ENCODE measurements around the gene ELFN1.

ELFN1 gene

DNA sequence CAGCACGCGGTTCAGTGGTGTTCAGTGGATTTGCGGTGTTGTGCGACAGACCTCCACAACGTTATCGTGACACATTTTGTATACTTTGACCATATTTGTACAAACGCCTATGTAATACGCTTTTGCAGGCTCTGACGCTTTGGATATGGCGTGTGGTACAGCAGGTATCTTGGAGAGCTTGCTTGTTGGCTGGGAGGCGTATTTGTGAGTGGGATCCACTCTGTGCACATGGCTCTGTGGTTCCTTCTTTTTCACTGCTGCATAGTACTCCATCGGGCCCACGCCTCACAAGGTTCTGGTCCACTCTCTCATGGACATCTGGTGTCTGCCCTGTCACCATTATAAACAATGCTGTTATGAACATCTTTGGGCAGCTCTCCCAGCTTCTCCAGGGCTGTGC, 53.2 kb downstream of the ELFN1 start:
- TF ChIP-seq, protein P1, sequence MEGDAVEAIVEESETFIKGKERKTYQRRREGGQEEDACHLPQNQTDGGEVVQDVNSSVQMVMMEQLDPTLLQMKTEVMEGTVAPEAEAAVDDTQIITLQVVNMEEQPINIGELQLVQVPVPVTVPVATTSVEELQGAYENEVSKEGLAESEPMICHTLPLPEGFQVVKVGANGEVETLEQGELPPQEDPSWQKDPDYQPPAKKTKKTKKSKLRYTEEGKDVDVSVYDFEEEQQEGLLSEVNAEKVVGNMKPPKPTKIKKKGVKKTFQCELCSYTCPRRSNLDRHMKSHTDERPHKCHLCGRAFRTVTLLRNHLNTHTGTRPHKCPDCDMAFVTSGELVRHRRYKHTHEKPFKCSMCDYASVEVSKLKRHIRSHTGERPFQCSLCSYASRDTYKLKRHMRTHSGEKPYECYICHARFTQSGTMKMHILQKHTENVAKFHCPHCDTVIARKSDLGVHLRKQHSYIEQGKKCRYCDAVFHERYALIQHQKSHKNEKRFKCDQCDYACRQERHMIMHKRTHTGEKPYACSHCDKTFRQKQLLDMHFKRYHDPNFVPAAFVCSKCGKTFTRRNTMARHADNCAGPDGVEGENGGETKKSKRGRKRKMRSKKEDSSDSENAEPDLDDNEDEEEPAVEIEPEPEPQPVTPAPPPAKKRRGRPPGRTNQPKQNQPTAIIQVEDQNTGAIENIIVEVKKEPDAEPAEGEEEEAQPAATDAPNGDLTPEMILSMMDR (IDR thresholded peaks at IDR 0.05; ENCODE audit: borderline replicate concordance, control extremely low read depth, extremely low read depth, insufficient read depth, missing control alignments) = no peak
- no peak for DNase-seq (ENCODE audit: low spot score)
- in situ Hi-C loops (cut with MboI; ENCODE audit: low sequenced_read_pairs, unreplicated experiment) = no loop called here

- TF ChIP-seq, protein P1 (IDR thresholded peaks at IDR 0.05; ENCODE audit: borderline replicate concordance, control extremely low read depth, extremely low read depth, insufficient read depth, missing control alignments) = no peak
- DNase-seq (ENCODE audit: low spot score) = no peak
- in situ Hi-C loops (cut with MboI; ENCODE audit: low sequenced_read_pairs, unreplicated experiment) = no loop called here
These were observed 54.2 kb downstream of the ELFN1 start for GRCh38 chr7:1724118-1724910.

DNA sequence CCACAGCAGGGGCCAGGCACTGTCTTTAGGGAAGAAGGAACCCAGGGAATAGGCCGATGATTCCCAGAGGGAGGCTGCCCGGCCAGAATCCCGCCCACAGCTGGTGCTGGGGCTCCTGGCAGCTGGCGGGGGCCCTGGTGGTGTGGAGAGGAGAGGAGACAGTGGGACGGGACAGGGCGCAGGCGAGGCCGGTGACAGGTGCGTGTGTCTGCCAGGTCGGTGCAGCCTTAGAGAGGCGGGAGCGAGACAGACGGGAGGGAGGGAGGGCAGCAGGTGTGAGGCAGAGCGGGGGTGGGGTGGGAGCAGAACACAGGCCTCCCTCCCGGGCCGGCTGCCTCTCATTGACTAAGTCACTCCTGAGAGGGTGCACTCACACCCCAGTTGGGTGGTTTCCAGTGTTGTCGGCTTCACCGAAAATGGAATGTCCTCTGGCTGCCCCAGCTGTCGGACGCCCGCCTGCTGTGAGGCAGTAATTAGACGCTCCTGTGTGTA, 55.2 kb downstream of the ELFN1 start:
- TF ChIP-seq, protein P1 (IDR thresholded peaks at IDR 0.05; ENCODE audit: borderline replicate concordance, control extremely low read depth, extremely low read depth, insufficient read depth, missing control alignments) = no peak
- in situ Hi-C loops (cut with MboI; ENCODE audit: low sequenced_read_pairs, unreplicated experiment) = no loop called here
- no peak for DNase-seq (ENCODE audit: low spot score)

DNA sequence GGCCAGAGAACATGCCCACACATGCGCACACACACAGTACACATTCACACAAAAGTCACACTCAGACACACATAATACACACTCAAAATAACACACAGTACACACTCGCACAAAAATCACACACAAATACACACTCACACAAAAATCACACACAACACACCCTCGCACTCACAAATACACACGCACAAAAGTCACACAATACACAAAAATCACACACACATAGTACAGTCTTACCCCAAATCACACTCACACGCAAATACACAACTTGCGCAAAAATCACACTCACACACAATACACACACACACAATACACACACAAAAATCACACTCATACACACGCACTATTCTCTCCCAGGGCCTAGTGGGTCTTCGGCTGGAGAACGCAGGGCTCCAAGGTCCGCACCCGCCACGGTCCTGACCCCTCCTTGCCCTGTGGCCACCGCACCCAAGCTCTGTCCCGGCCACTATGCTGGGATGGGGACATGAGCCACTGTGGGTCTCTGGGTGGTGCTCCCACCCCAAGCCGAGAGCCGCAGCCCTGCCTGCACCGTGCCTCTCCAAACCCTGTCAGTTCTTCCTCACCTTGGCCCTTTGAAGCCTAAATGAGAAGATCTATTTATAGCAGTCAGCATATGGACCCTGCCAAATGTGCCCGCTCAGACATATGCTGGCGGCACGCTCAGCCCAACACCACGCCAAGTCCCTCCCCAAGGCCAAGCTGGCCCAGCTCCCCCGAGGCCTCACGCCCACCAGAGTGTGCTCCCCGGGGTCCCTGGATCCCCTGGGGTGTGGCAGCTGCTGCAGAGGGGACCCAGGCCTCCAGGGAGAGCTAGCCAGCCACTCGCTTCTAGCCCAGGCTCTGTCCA, 55.9 kb downstream of the ELFN1 start:
- in situ Hi-C loops (cut with MboI; ENCODE audit: low sequenced_read_pairs, unreplicated experiment) = no loop called here
- no peak for DNase-seq (ENCODE audit: low spot score)
- TF ChIP-seq, protein P1 (IDR thresholded peaks at IDR 0.05; ENCODE audit: borderline replicate concordance, control extremely low read depth, extremely low read depth, insufficient read depth, missing control alignments) = no peak

- in situ Hi-C loops (cut with MboI; ENCODE audit: low sequenced_read_pairs, unreplicated experiment) = no loop called here
- DNase-seq (ENCODE audit: low spot score) = no peak
- TF ChIP-seq, protein P1 (IDR thresholded peaks at IDR 0.05; ENCODE audit: borderline replicate concordance, control extremely low read depth, extremely low read depth, insufficient read depth, missing control alignments) = no peak
These were observed 57.0 kb downstream of the ELFN1 start for GRCh38 chr7:1727079-1727478.

DNA sequence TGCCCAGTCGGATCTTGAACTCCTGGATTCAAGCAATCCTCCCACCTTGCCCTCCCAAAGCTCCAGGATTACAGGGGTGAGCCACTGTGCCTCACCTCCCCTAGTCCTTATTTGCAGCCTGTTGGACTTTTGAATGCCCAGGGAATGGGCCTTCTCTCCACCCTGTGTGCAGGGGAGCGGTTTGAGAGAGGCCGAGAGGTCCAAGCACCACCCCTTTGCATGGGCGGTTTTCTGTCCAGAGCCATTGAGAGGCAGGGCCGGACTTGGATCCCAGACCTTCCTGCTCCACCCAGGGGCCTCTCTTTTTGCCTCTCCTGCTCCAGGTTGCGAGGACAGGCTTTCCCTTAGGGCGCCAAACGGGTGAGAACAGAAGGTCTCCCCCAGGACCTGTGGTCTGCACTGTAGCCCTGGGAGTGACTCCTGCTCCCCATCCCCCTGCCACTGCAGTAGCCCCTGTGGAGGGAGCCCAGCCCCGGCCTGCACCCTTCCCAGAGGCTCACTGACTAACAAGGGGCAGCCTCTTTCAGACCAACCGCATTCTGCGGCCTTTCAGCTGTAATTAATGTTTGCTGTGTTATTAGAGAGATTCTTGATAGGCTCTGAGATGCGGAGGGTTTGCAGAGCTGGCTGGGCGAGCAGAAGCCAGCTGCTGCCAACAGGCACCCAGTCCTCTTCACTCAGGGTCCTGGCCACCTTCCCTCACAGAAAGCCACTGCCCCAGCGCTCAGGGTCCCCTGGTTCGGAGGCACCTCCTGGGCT, 57.9 kb downstream of the ELFN1 start:
- DNase-seq (ENCODE audit: low spot score) = no peak
- TF ChIP-seq, protein P1 (IDR thresholded peaks at IDR 0.05; ENCODE audit: borderline replicate concordance, control extremely low read depth, extremely low read depth, insufficient read depth, missing control alignments) = no peak
- in situ Hi-C loops (cut with MboI; ENCODE audit: low sequenced_read_pairs, unreplicated experiment) = no loop called here

Data from GM13976 (cell line).